H1 (cell line): ENCODE data around the gene PDGFD. TPM values are rescaled to one million over a fixed set of nuclear protein-coding genes. Genes with fewer than 3 reads are reported as not detected.

Experiments used
- ASH2L ChIP-seq: fragments of 200-600, 300-600 bp; sonication (generic); IDR thresholded peaks from one replicate; pipeline ENCODE4 v1.7.1; 2017; ENCODE audit warnings: low read length
- ATF3 ChIP-seq: IDR thresholded peaks from 2 replicates; pipeline ENCODE4 v1.6.1; 2011; ENCODE audit warnings: low read depth, mild to moderate bottlenecking, low read length; ENCODE audit not compliant: insufficient read depth
- CHD1 ChIP-seq: IDR thresholded peaks from 2 replicates; pipeline ENCODE4 v1.6.1; 2012; ENCODE audit warnings: low read depth, low read length, improper control_type of control experiment
- EGR1 ChIP-seq: IDR thresholded peaks from 2 replicates; pipeline ENCODE4 v1.6.1; 2011; ENCODE audit warnings: low read depth, low read length, borderline replicate concordance
- EZH2 ChIP-seq: fragments of 200-600 bp; sonication (generic); IDR thresholded peaks from 2 replicates; pipeline ENCODE4 v1.7.1; 2012; ENCODE audit warnings: low read depth, mild to moderate bottlenecking, moderate library complexity, low read length, inconsistent platforms; ENCODE audit not compliant: severe bottlenecking
- GTF2F1 ChIP-seq: IDR thresholded peaks from 2 replicates; pipeline ENCODE4 v1.6.1; 2012; ENCODE audit warnings: low read depth, low read length, improper control_type of control experiment, borderline replicate concordance
- RXRA ChIP-seq: IDR thresholded peaks from 2 replicates; pipeline ENCODE4 v1.6.1; 2011; ENCODE audit warnings: low read depth, mild to moderate bottlenecking, low read length, moderate library complexity; ENCODE audit not compliant: insufficient read depth
- SP1 ChIP-seq: IDR thresholded peaks from 2 replicates; pipeline ENCODE4 v1.6.1; 2011; ENCODE audit warnings: low read depth, low read length
- TEAD4 ChIP-seq: IDR thresholded peaks from 2 replicates; pipeline ENCODE4 v1.6.1; 2012; ENCODE audit warnings: low read depth, low read length, inconsistent platforms, mixed read lengths
- polyA plus RNA-seq, 7 experiments: library from polyadenylated mRNA; depleted of rRNA in 3 of 7; stranded (reverse) in 5 of 7; unstranded in 2 of 7; fragments of >200 nt in 5 of 7; fragments of 200-250 nt in 2 of 7; gene quantifications; 1 replicate in 5 of 7; 2 replicates in 1 of 7; 4 replicates in 1 of 7; pipeline versions ENCODE4 v1.2.1 to v1.2.3, GENCODE V29; 2011 to 2013; ENCODE audit warnings: missing spikeins in 2 of 7, mixed read lengths in 2 of 7
- total RNA-seq: library from RNA; stranded (reverse); fragmentation: NEBNext Ultra II Directional; extraction: Animal tissue kit (Norgen Biotek cat#: 25700); gene quantifications from 2 replicates; pipeline ENCODE4 v1.2.1, GENCODE V29; 2021
- TF ChIP-seq, protein P1 (sequence below): fragments of 300-600 bp; sonication (generic); IDR thresholded peaks from 2 replicates; pipeline ENCODE4 v1.7.1; 2012; ENCODE audit warnings: low read length, moderate library complexity, mild to moderate bottlenecking, inconsistent platforms; ENCODE audit not compliant: insufficient replicate concordance
- TF ChIP-seq, protein P2 (sequence below): IDR thresholded peaks from 2 replicates; pipeline ENCODE4 v1.6.1; 2012; ENCODE audit warnings: inconsistent platforms

Gene PDGFD
- total and polyA plus RNA-seq, 2 of the 8 experiments (the other 6 are each of a cell fraction or from before 2014, with no cell fraction given): 1.1 to 3.9 TPM

DNA sequence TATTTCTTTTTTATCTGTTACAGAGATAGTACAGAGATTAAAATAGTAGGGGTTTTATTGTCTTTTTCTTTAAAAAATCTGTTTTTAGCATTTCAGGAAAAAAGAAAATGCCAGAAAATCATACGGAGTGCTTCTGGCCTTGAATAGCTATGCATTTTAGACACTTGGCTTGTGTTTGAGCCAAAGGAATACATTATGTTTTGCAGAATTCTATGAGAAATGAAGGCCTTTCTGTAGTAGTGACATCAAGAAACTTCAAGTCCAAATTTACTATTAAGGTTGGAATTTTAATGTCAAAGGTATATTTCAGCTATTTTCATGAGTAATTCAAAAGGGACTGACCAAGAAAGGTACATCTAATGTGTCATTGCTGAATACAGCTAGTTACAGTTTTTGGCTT is 183.8 kb downstream of the PDGFD start (continued):
- TF ChIP-seq, protein P1, sequence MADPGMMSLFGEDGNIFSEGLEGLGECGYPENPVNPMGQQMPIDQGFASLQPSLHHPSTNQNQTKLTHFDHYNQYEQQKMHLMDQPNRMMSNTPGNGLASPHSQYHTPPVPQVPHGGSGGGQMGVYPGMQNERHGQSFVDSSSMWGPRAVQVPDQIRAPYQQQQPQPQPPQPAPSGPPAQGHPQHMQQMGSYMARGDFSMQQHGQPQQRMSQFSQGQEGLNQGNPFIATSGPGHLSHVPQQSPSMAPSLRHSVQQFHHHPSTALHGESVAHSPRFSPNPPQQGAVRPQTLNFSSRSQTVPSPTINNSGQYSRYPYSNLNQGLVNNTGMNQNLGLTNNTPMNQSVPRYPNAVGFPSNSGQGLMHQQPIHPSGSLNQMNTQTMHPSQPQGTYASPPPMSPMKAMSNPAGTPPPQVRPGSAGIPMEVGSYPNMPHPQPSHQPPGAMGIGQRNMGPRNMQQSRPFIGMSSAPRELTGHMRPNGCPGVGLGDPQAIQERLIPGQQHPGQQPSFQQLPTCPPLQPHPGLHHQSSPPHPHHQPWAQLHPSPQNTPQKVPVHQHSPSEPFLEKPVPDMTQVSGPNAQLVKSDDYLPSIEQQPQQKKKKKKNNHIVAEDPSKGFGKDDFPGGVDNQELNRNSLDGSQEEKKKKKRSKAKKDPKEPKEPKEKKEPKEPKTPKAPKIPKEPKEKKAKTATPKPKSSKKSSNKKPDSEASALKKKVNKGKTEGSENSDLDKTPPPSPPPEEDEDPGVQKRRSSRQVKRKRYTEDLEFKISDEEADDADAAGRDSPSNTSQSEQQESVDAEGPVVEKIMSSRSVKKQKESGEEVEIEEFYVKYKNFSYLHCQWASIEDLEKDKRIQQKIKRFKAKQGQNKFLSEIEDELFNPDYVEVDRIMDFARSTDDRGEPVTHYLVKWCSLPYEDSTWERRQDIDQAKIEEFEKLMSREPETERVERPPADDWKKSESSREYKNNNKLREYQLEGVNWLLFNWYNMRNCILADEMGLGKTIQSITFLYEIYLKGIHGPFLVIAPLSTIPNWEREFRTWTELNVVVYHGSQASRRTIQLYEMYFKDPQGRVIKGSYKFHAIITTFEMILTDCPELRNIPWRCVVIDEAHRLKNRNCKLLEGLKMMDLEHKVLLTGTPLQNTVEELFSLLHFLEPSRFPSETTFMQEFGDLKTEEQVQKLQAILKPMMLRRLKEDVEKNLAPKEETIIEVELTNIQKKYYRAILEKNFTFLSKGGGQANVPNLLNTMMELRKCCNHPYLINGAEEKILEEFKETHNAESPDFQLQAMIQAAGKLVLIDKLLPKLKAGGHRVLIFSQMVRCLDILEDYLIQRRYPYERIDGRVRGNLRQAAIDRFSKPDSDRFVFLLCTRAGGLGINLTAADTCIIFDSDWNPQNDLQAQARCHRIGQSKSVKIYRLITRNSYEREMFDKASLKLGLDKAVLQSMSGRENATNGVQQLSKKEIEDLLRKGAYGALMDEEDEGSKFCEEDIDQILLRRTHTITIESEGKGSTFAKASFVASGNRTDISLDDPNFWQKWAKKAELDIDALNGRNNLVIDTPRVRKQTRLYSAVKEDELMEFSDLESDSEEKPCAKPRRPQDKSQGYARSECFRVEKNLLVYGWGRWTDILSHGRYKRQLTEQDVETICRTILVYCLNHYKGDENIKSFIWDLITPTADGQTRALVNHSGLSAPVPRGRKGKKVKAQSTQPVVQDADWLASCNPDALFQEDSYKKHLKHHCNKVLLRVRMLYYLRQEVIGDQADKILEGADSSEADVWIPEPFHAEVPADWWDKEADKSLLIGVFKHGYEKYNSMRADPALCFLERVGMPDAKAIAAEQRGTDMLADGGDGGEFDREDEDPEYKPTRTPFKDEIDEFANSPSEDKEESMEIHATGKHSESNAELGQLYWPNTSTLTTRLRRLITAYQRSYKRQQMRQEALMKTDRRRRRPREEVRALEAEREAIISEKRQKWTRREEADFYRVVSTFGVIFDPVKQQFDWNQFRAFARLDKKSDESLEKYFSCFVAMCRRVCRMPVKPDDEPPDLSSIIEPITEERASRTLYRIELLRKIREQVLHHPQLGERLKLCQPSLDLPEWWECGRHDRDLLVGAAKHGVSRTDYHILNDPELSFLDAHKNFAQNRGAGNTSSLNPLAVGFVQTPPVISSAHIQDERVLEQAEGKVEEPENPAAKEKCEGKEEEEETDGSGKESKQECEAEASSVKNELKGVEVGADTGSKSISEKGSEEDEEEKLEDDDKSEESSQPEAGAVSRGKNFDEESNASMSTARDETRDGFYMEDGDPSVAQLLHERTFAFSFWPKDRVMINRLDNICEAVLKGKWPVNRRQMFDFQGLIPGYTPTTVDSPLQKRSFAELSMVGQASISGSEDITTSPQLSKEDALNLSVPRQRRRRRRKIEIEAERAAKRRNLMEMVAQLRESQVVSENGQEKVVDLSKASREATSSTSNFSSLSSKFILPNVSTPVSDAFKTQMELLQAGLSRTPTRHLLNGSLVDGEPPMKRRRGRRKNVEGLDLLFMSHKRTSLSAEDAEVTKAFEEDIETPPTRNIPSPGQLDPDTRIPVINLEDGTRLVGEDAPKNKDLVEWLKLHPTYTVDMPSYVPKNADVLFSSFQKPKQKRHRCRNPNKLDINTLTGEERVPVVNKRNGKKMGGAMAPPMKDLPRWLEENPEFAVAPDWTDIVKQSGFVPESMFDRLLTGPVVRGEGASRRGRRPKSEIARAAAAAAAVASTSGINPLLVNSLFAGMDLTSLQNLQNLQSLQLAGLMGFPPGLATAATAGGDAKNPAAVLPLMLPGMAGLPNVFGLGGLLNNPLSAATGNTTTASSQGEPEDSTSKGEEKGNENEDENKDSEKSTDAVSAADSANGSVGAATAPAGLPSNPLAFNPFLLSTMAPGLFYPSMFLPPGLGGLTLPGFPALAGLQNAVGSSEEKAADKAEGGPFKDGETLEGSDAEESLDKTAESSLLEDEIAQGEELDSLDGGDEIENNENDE: no peak
- TF ChIP-seq SP1 (no peak), RXRA (no peak), EZH2 (no peak), ATF3 (no peak), CHD1 (no peak), GTF2F1 (no peak), TEAD4 (no peak), EGR1 (no peak), ASH2L (no peak)
- TF ChIP-seq, protein P2, sequence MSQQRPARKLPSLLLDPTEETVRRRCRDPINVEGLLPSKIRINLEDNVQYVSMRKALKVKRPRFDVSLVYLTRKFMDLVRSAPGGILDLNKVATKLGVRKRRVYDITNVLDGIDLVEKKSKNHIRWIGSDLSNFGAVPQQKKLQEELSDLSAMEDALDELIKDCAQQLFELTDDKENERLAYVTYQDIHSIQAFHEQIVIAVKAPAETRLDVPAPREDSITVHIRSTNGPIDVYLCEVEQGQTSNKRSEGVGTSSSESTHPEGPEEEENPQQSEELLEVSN: no peak
